DND-41 (cell line): Measurements from ENCODE around the gene TMTC2.
"Not testable (repeated sequence)": the region's sequence is repeated elsewhere in the genome, so short reads cannot be mapped to it uniquely, and the experiment has no call there.

Source experiments
- ATAC-seq: fragments of 200-7000 bp; cut with Tn5 transposase; 3 replicates; pipeline ENCODE4 v1.9.1; 2021; ENCODE audit warnings: low read depth; ENCODE audit not compliant: insufficient read depth
- DNase-seq: peaks from one replicate; pipeline ENCODE4 v3.0.0-alpha.2; 2020
- H2AFZ ChIP-seq: 2 replicates; pipeline ENCODE4 v1.6.0; 2012; ENCODE audit warnings: low read depth, low read length
- H3K27ac ChIP-seq: 2 replicates; pipeline ENCODE4 v1.5.1; 2012; ENCODE audit warnings: low read length, inconsistent platforms
- H3K27me3 ChIP-seq: fragments of 200-600 bp; sonication (generic); 2 replicates; pipeline ENCODE4 v1.6.0; 2012; ENCODE audit warnings: low read length, mild to moderate bottlenecking, inconsistent platforms; ENCODE audit not compliant: insufficient read depth, poor library complexity
- H3K36me3 ChIP-seq: 2 replicates; pipeline ENCODE4 v1.5.1; 2012; ENCODE audit warnings: low read length, inconsistent platforms; ENCODE audit not compliant: insufficient read depth
- H3K4me1 ChIP-seq: 2 replicates; pipeline ENCODE4 v1.5.1; 2012; ENCODE audit warnings: mild to moderate bottlenecking, low read length; ENCODE audit not compliant: insufficient read depth
- H3K4me2 ChIP-seq: 2 replicates; pipeline ENCODE4 v1.6.0; 2012; ENCODE audit warnings: mild to moderate bottlenecking, moderate library complexity, low read length, inconsistent platforms; ENCODE audit not compliant: insufficient read depth
- H3K4me3 ChIP-seq, 2 experiments: fragments of 200-600 bp in 1 of 2; shearing (Covaris generic) in 1 of 2; 2 replicates each; pipeline ENCODE4 v1.5.1; 2012 to 2016; ENCODE audit warnings: inconsistent platforms in 2 of 2, low read length in 2 of 2, mild to moderate bottlenecking in 2 of 2, low read depth in 1 of 2, moderate library complexity in 1 of 2
- H3K79me2 ChIP-seq: 2 replicates; pipeline ENCODE4 v1.6.0; 2012; ENCODE audit warnings: low read length, inconsistent platforms; ENCODE audit not compliant: insufficient read depth
- H3K9ac ChIP-seq: 2 replicates; pipeline ENCODE4 v1.6.0; 2012; ENCODE audit warnings: low read depth, mild to moderate bottlenecking, inconsistent platforms, low read length, moderate library complexity
- H3K9me3 ChIP-seq: 2 replicates; pipeline ENCODE4 v1.5.1; 2012; ENCODE audit warnings: low read length, moderate library complexity, mild to moderate bottlenecking, inconsistent platforms; ENCODE audit not compliant: insufficient read depth, severe bottlenecking
- H4K20me1 ChIP-seq: 2 replicates; pipeline ENCODE4 v1.6.0; 2012; ENCODE audit warnings: low read length; ENCODE audit not compliant: insufficient read depth
- CTCF ChIP-seq: IDR thresholded peaks from 2 replicates; pipeline ENCODE4 v1.5.1; 2012; ENCODE audit warnings: borderline replicate concordance, low read length, moderate library complexity, mild to moderate bottlenecking; ENCODE audit not compliant: poor library complexity, severe bottlenecking; ENCODE audit errors: extremely low read depth
- EZH2 ChIP-seq: IDR thresholded peaks from 3 replicates; pipeline ENCODE4 v1.6.1; 2012; ENCODE audit warnings: borderline replicate concordance, low read depth, mild to moderate bottlenecking, moderate library complexity, low read length, inconsistent platforms; ENCODE audit not compliant: severe bottlenecking

Gene TMTC2

DNA sequence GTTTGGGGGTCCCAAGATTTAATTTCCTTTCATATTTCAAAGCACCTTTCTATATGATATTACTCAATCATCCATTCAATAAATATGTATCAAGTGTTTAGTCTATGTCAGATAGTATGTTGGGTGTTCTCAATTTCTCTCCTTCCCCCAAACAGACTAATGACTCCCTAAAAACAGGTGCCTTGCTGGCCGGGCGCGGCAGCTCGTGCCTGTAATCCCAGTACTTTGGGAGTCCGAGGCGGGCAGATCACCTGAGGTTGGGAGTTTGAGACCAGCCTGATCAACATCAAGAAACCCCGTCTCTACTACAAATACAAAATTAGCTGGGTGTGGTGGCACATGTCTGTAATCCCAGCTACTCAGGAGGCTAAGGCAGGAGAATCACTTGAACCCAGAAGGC lies 78.5 kb downstream of the TMTC2 start:
- not testable (repeated sequence) for DNase-seq, H4K20me1 ChIP-seq, H3K36me3 ChIP-seq, H3K79me2 ChIP-seq, H3K4me1 ChIP-seq, H2AFZ ChIP-seq, H3K27me3 ChIP-seq, H3K4me3 ChIP-seq, ATAC-seq, H3K9ac ChIP-seq, H3K27ac ChIP-seq, H3K4me2 ChIP-seq, H3K9me3 ChIP-seq

GRCh38 chr12:82765971-82766705 lies 79.4 kb downstream of the TMTC2 start:
- no peak overlapping the region for H3K9ac ChIP-seq
- no peaks in the 10 kb centered on the region for H3K4me1 ChIP-seq
- no peaks in the 10 kb centered on the region for H3K79me2 ChIP-seq
- TF ChIP-seq EZH2 (no peak), CTCF (no peak)
- H3K9me3 ChIP-seq = no peaks in the 10 kb centered on the region
- no peak overlapping the region for H2AFZ ChIP-seq
- no peak overlapping the region for H3K27ac ChIP-seq
- no peaks in the 10 kb centered on the region for H3K27me3 ChIP-seq
- no peak overlapping the region for H3K4me2 ChIP-seq
- H3K4me3 ChIP-seq = no peak overlapping the region
- no peaks in the 10 kb centered on the region for H4K20me1 ChIP-seq
- DNase-seq (no peak), ATAC-seq (no peak)
- no peaks in the 10 kb centered on the region for H3K36me3 ChIP-seq

DNA sequence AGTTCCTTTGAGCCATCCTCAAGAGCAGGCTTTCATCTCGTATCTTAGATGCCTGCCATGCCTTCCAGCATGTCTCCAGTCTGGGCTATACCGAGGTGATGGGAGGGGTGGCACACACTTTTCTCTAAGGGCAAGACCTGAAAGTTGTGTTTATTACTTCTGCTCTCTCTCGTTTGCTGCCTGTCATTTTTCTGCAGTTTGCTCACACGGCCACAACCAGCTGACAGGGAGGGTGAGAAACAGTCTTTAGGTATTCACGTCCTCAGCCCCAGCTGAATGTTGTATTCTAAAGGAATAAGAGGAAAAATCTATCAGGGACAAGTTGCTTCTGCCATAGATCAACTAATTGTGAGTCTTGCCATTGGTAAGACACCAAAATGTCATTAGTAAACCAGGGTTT lies 88.0 kb downstream of the TMTC2 start:
- H3K27me3 ChIP-seq = no peaks in the 10 kb centered on the region
- TF ChIP-seq CTCF = no peak
- no peak for TF ChIP-seq EZH2
- no peaks in the 10 kb centered on the region for H3K36me3 ChIP-seq
- ATAC-seq = no peak
- H3K79me2 ChIP-seq = no peaks in the 10 kb centered on the region
- no peak overlapping the region for H3K27ac ChIP-seq
- H3K9me3 ChIP-seq = no peaks in the 10 kb centered on the region
- no peak overlapping the region for H3K9ac ChIP-seq
- H4K20me1 ChIP-seq = no peaks in the 10 kb centered on the region
- DNase-seq = no peak
- H2AFZ ChIP-seq = no peak overlapping the region
- no peak overlapping the region for H3K4me3 ChIP-seq
- H3K4me1 ChIP-seq = no peaks in the 10 kb centered on the region
- no peak overlapping the region for H3K4me2 ChIP-seq

GRCh38 chr12:82780517-82780916 lies 93.8 kb downstream of the TMTC2 start:
- Histone ChIP-seq H2AFZ (no peak overlapping the region), H3K9me3 (no peaks in the 10 kb centered on the region), H3K36me3 (no peaks in the 10 kb centered on the region), H3K4me2 (no peak overlapping the region), H4K20me1 (no peaks in the 10 kb centered on the region), H3K9ac (no peak overlapping the region), H3K27me3 (no peaks in the 10 kb centered on the region), H3K27ac (no peak overlapping the region), H3K79me2 (no peaks in the 10 kb centered on the region), H3K4me3 (no peak overlapping the region), H3K4me1 (no peaks in the 10 kb centered on the region)
- no peak for ATAC-seq
- DNase-seq = no peak
- TF ChIP-seq CTCF = no peak
- TF ChIP-seq EZH2 = no peak
